Measurements from ENCODE around the gene PLD3.

PLD3 gene

GRCh38 chr19:40374084-40374483 lies 25.6 kb downstream of the PLD3 start:
- H3K18ac ChIP-seq (ENCODE audit: low read length): no peak overlapping the region
- H3K23ac ChIP-seq (ENCODE audit: low read length): no peak overlapping the region
- no peak overlapping the region for H2BK120ac ChIP-seq (ENCODE audit: insufficient read depth, low read length, poor library complexity)
- no peak overlapping the region for H3K4me3 ChIP-seq (ENCODE audit: low read depth, low read length)
- H4K12ac ChIP-seq (ENCODE audit: low read depth, low read length): no peak overlapping the region
- H3K14ac ChIP-seq (ENCODE audit: low read length): no peak overlapping the region
- H2BK12ac ChIP-seq (ENCODE audit: low read length): no peak overlapping the region
- peak overlapping the region; percentile 46 for H3K9ac ChIP-seq (ENCODE audit: low read length)
- no peak overlapping the region for H4K8ac ChIP-seq (ENCODE audit: low read depth, low read length)
- no peak overlapping the region for H3K27ac ChIP-seq (ENCODE audit: low read depth, low read length)
- peaks cover 86 to 88% of the 10 kb centered on the region in 2 experiments for H3K36me3 ChIP-seq (ENCODE audit: control insufficient read depth in 1 of 2, insufficient read depth in 2 of 2, low read length in 2 of 2)
- no peaks in the 10 kb centered on the region for H3K4me1 ChIP-seq (ENCODE audit: control insufficient read depth in 1 of 2, insufficient read depth in 2 of 2, low read length in 2 of 2)
- no peaks in the 10 kb centered on the region for H3K79me2 ChIP-seq (ENCODE audit: control insufficient read depth, insufficient read depth, low read length, poor library complexity)
- H3K79me1 ChIP-seq (ENCODE audit: low read length): no peaks in the 10 kb centered on the region
- no peak overlapping the region for H3K4me2 ChIP-seq (ENCODE audit: low read length)
- H2BK5ac ChIP-seq (ENCODE audit: low read depth, low read length, poor library complexity): no peak overlapping the region
- peaks cover 2% of the 10 kb centered on the region for H3K9me3 ChIP-seq (ENCODE audit: insufficient read depth, low read depth, low read length)
- DNase-seq: no peak
- H2AK5ac ChIP-seq (ENCODE audit: low read length): no peak overlapping the region
- H3K4ac ChIP-seq (ENCODE audit: low read depth, low read length): no peak overlapping the region
- no peak overlapping the region for H2AFZ ChIP-seq (ENCODE audit: insufficient read depth, low read length, poor library complexity)
- no peaks in the 10 kb centered on the region for H3K27me3 ChIP-seq (ENCODE audit: insufficient read depth, low read length)
- H4K91ac ChIP-seq (ENCODE audit: low read depth, low read length): no peak overlapping the region
- no CpG with 5 or more reads among the region's 7 CpGs for WGBS (ENCODE audit: extremely low coverage, insufficient coverage, insufficient read length)

- no peaks in the 10 kb centered on the region for H3K4me1 ChIP-seq (ENCODE audit: control insufficient read depth in 1 of 2, insufficient read depth in 2 of 2, low read length in 2 of 2)
- no peak overlapping the region for H3K18ac ChIP-seq (ENCODE audit: low read length)
- DNase-seq: no peak
- no peak overlapping the region for H4K8ac ChIP-seq (ENCODE audit: low read depth, low read length)
- H2AK5ac ChIP-seq (ENCODE audit: low read length): no peak overlapping the region
- no CpG with 5 or more reads among the region's 17 CpGs for WGBS (ENCODE audit: extremely low coverage, insufficient coverage, insufficient read length)
- no peak overlapping the region for H3K27ac ChIP-seq (ENCODE audit: low read depth, low read length)
- H3K4ac ChIP-seq (ENCODE audit: low read depth, low read length): no peak overlapping the region
- H3K9ac ChIP-seq (ENCODE audit: low read length): no peak overlapping the region
- H3K23ac ChIP-seq (ENCODE audit: low read length): no peak overlapping the region
- no peak overlapping the region for H2BK12ac ChIP-seq (ENCODE audit: low read length)
- no peaks in the 10 kb centered on the region for H3K79me1 ChIP-seq (ENCODE audit: low read length)
- H3K79me2 ChIP-seq (ENCODE audit: control insufficient read depth, insufficient read depth, low read length, poor library complexity): no peaks in the 10 kb centered on the region
- H3K4me3 ChIP-seq (ENCODE audit: low read depth, low read length): no peak overlapping the region
- H2BK120ac ChIP-seq (ENCODE audit: insufficient read depth, low read length, poor library complexity): no peak overlapping the region
- no peak overlapping the region for H2BK5ac ChIP-seq (ENCODE audit: low read depth, low read length, poor library complexity)
- no peak overlapping the region for H4K12ac ChIP-seq (ENCODE audit: low read depth, low read length)
- H2AFZ ChIP-seq (ENCODE audit: insufficient read depth, low read length, poor library complexity): no peak overlapping the region
- no peak overlapping the region for H4K91ac ChIP-seq (ENCODE audit: low read depth, low read length)
- H3K27me3 ChIP-seq (ENCODE audit: insufficient read depth, low read length): no peaks in the 10 kb centered on the region
- H3K4me2 ChIP-seq (ENCODE audit: low read length): no peak overlapping the region
- H3K36me3 ChIP-seq (ENCODE audit: control insufficient read depth in 1 of 2, insufficient read depth in 2 of 2, low read length in 2 of 2): peaks cover 81 to 87% of the 10 kb centered on the region in 2 experiments
- peaks cover 2% of the 10 kb centered on the region for H3K9me3 ChIP-seq (ENCODE audit: insufficient read depth, low read depth, low read length)
- H3K14ac ChIP-seq (ENCODE audit: low read length): no peak overlapping the region
These were observed 27.9 kb downstream of the PLD3 start for GRCh38 chr19:40376286-40376862.

GRCh38 chr19:40377876-40378385 lies 29.4 kb downstream of the PLD3 start:
- Histone ChIP-seq H4K91ac (ENCODE audit: low read depth, low read length) (no peak overlapping the region), H3K27me3 (ENCODE audit: insufficient read depth, low read length) (no peaks in the 10 kb centered on the region), H2AFZ (ENCODE audit: insufficient read depth, low read length, poor library complexity) (no peak overlapping the region), H3K4ac (ENCODE audit: low read depth, low read length) (no peak overlapping the region), H3K4me1 (ENCODE audit: control insufficient read depth in 1 of 2, insufficient read depth in 2 of 2, low read length in 2 of 2) (no peaks in the 10 kb centered on the region), H3K9me3 (ENCODE audit: insufficient read depth, low read depth, low read length) (peaks cover 2% of the 10 kb centered on the region), H3K4me2 (ENCODE audit: low read length) (no peak overlapping the region), H4K12ac (ENCODE audit: low read depth, low read length) (no peak overlapping the region), H3K79me2 (ENCODE audit: control insufficient read depth, insufficient read depth, low read length, poor library complexity) (no peaks in the 10 kb centered on the region), H3K36me3 (ENCODE audit: control insufficient read depth in 1 of 2, insufficient read depth in 2 of 2, low read length in 2 of 2) (peaks cover 67 to 72% of the 10 kb centered on the region in 2 experiments), H3K9ac (ENCODE audit: low read length) (no peak overlapping the region), H3K18ac (ENCODE audit: low read length) (no peak overlapping the region), H3K27ac (ENCODE audit: low read depth, low read length) (no peak overlapping the region), H4K8ac (ENCODE audit: low read depth, low read length) (no peak overlapping the region), H2BK12ac (ENCODE audit: low read length) (no peak overlapping the region), H2AK5ac (ENCODE audit: low read length) (no peak overlapping the region), H3K23ac (ENCODE audit: low read length) (no peak overlapping the region), H3K79me1 (ENCODE audit: low read length) (no peaks in the 10 kb centered on the region), H3K14ac (ENCODE audit: low read length) (no peak overlapping the region), H3K4me3 (ENCODE audit: low read depth, low read length) (no peak overlapping the region), H2BK120ac (ENCODE audit: insufficient read depth, low read length, poor library complexity) (no peak overlapping the region), H2BK5ac (ENCODE audit: low read depth, low read length, poor library complexity) (no peak overlapping the region)
- no peak for DNase-seq
- WGBS (ENCODE audit: extremely low coverage, insufficient coverage, insufficient read length): no CpG with 5 or more reads among the region's 25 CpGs

DNA sequence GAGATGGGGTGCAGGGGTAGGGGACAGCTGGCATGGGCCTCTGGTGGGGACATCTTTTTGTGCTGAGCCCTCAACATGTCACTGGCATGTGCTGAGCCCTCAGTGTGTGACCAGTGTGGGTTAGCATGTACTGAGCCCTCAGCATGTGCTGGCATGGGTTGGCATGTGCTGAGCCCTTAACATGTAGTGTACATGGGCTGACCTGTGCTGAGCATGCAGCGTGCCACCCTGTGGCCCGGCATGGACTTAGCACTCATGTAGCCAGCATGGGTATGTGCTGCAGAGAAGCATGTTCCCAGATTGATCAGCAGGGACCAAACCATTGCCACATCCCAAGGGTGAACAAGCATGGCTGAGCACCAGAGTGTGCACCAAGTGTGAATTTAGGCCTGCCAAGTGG lies 30.0 kb downstream of the PLD3 start:
- Histone ChIP-seq H2BK5ac (ENCODE audit: low read depth, low read length, poor library complexity) (no peak overlapping the region), H3K9me3 (ENCODE audit: insufficient read depth, low read depth, low read length) (peaks cover 2% of the 10 kb centered on the region), H3K4me3 (ENCODE audit: low read depth, low read length) (peak overlapping the region; percentile 52), H2BK120ac (ENCODE audit: insufficient read depth, low read length, poor library complexity) (no peak overlapping the region), H3K4ac (ENCODE audit: low read depth, low read length) (no peak overlapping the region), H3K9ac (ENCODE audit: low read length) (no peak overlapping the region), H2BK12ac (ENCODE audit: low read length) (no peak overlapping the region), H3K27ac (ENCODE audit: low read depth, low read length) (no peak overlapping the region), H2AK5ac (ENCODE audit: low read length) (no peak overlapping the region), H4K8ac (ENCODE audit: low read depth, low read length) (no peak overlapping the region), H3K79me2 (ENCODE audit: control insufficient read depth, insufficient read depth, low read length, poor library complexity) (no peaks in the 10 kb centered on the region), H4K91ac (ENCODE audit: low read depth, low read length) (no peak overlapping the region), H4K12ac (ENCODE audit: low read depth, low read length) (no peak overlapping the region), H3K27me3 (ENCODE audit: insufficient read depth, low read length) (no peaks in the 10 kb centered on the region), H3K18ac (ENCODE audit: low read length) (no peak overlapping the region), H3K14ac (ENCODE audit: low read length) (no peak overlapping the region), H3K23ac (ENCODE audit: low read length) (no peak overlapping the region), H2AFZ (ENCODE audit: insufficient read depth, low read length, poor library complexity) (no peak overlapping the region), H3K4me1 (ENCODE audit: control insufficient read depth in 1 of 2, insufficient read depth in 2 of 2, low read length in 2 of 2) (no peaks in the 10 kb centered on the region), H3K36me3 (ENCODE audit: control insufficient read depth in 1 of 2, insufficient read depth in 2 of 2, low read length in 2 of 2) (peaks cover 62 to 67% of the 10 kb centered on the region in 2 experiments), H3K4me2 (ENCODE audit: low read length) (no peak overlapping the region), H3K79me1 (ENCODE audit: low read length) (no peaks in the 10 kb centered on the region)
- WGBS (ENCODE audit: extremely low coverage, insufficient coverage, insufficient read length): no CpG with 5 or more reads among the region's 2 CpGs
- DNase-seq: no peak

All from trophoblast cell (in vitro differentiated cells and primary cell).